H1 (cell line): ENCODE measurements around the gene LAMA3. TPM values are rescaled to one million over a fixed set of nuclear protein-coding genes. Genes with fewer than 3 reads are reported as not detected.

Source experiments
- CBX5 ChIP-seq: fragments of 300-800, 300-1000 bp; sonication (generic); IDR thresholded peaks from 2 replicates; pipeline ENCODE4 v1.7.1; 2016; ENCODE audit warnings: antibody characterized with exemption, low read length, low read depth
- CEBPB ChIP-seq: IDR thresholded peaks from 2 replicates; pipeline ENCODE4 v1.6.1; 2012; ENCODE audit warnings: low read depth, low read length
- EP300 ChIP-seq, 2 experiments: IDR thresholded peaks; 1 replicate in 1 of 2; 2 replicates in 1 of 2; pipeline ENCODE4 v1.6.1; 2011 to 2012; ENCODE audit warnings: low read depth in 2 of 2, low read length in 2 of 2, mild to moderate bottlenecking in 2 of 2, borderline replicate concordance in 1 of 2, inconsistent platforms in 1 of 2, moderate library complexity in 1 of 2
- FOSL1 ChIP-seq: IDR thresholded peaks from 2 replicates; pipeline ENCODE4 v1.6.1; 2011; ENCODE audit warnings: mild to moderate bottlenecking, low read depth, low read length, moderate library complexity; ENCODE audit not compliant: insufficient read depth
- NRF1 ChIP-seq: IDR thresholded peaks from 2 replicates; pipeline ENCODE4 v1.6.1; 2011; ENCODE audit warnings: mild to moderate bottlenecking, low read depth, low read length, improper control_type of control experiment
- RAD21 ChIP-seq, 2 experiments: IDR thresholded peaks in 1 of 2; conservative IDR thresholded peaks in 1 of 2; 2 replicates each; pipeline ENCODE4 v1.6.1; 2011; ENCODE audit warnings: low read depth in 2 of 2, low read length in 2 of 2, improper control_type of control experiment in 1 of 2, inconsistent platforms in 1 of 2, mild to moderate bottlenecking in 1 of 2, moderate library complexity in 1 of 2
- SP1 ChIP-seq: IDR thresholded peaks from 2 replicates; pipeline ENCODE4 v1.6.1; 2011; ENCODE audit warnings: low read depth, low read length
- polyA plus RNA-seq, 7 experiments: library from polyadenylated mRNA; depleted of rRNA in 3 of 7; stranded (reverse) in 5 of 7; unstranded in 2 of 7; fragments of >200 nt in 5 of 7; fragments of 200-250 nt in 2 of 7; gene quantifications; 1 replicate in 5 of 7; 2 replicates in 1 of 7; 4 replicates in 1 of 7; pipeline versions ENCODE4 v1.2.1 to v1.2.3, GENCODE V29; 2011 to 2013; ENCODE audit warnings: missing spikeins in 2 of 7, mixed read lengths in 2 of 7
- total RNA-seq: library from RNA; stranded (reverse); fragmentation: NEBNext Ultra II Directional; extraction: Animal tissue kit (Norgen Biotek cat#: 25700); gene quantifications from 2 replicates; pipeline ENCODE4 v1.2.1, GENCODE V29; 2021
- TF ChIP-seq, protein P1 (sequence below): fragments of 300-600 bp; sonication (generic); IDR thresholded peaks from 2 replicates; pipeline ENCODE4 v1.7.1; 2012; ENCODE audit warnings: low read length, moderate library complexity, mild to moderate bottlenecking, inconsistent platforms; ENCODE audit not compliant: insufficient replicate concordance

LAMA3 gene
- total and polyA plus RNA-seq, 2 of the 8 experiments (the other 6 are each of a cell fraction or from before 2014, with no cell fraction given), result 0.76 to 5.0 TPM

- TF ChIP-seq, protein P1, sequence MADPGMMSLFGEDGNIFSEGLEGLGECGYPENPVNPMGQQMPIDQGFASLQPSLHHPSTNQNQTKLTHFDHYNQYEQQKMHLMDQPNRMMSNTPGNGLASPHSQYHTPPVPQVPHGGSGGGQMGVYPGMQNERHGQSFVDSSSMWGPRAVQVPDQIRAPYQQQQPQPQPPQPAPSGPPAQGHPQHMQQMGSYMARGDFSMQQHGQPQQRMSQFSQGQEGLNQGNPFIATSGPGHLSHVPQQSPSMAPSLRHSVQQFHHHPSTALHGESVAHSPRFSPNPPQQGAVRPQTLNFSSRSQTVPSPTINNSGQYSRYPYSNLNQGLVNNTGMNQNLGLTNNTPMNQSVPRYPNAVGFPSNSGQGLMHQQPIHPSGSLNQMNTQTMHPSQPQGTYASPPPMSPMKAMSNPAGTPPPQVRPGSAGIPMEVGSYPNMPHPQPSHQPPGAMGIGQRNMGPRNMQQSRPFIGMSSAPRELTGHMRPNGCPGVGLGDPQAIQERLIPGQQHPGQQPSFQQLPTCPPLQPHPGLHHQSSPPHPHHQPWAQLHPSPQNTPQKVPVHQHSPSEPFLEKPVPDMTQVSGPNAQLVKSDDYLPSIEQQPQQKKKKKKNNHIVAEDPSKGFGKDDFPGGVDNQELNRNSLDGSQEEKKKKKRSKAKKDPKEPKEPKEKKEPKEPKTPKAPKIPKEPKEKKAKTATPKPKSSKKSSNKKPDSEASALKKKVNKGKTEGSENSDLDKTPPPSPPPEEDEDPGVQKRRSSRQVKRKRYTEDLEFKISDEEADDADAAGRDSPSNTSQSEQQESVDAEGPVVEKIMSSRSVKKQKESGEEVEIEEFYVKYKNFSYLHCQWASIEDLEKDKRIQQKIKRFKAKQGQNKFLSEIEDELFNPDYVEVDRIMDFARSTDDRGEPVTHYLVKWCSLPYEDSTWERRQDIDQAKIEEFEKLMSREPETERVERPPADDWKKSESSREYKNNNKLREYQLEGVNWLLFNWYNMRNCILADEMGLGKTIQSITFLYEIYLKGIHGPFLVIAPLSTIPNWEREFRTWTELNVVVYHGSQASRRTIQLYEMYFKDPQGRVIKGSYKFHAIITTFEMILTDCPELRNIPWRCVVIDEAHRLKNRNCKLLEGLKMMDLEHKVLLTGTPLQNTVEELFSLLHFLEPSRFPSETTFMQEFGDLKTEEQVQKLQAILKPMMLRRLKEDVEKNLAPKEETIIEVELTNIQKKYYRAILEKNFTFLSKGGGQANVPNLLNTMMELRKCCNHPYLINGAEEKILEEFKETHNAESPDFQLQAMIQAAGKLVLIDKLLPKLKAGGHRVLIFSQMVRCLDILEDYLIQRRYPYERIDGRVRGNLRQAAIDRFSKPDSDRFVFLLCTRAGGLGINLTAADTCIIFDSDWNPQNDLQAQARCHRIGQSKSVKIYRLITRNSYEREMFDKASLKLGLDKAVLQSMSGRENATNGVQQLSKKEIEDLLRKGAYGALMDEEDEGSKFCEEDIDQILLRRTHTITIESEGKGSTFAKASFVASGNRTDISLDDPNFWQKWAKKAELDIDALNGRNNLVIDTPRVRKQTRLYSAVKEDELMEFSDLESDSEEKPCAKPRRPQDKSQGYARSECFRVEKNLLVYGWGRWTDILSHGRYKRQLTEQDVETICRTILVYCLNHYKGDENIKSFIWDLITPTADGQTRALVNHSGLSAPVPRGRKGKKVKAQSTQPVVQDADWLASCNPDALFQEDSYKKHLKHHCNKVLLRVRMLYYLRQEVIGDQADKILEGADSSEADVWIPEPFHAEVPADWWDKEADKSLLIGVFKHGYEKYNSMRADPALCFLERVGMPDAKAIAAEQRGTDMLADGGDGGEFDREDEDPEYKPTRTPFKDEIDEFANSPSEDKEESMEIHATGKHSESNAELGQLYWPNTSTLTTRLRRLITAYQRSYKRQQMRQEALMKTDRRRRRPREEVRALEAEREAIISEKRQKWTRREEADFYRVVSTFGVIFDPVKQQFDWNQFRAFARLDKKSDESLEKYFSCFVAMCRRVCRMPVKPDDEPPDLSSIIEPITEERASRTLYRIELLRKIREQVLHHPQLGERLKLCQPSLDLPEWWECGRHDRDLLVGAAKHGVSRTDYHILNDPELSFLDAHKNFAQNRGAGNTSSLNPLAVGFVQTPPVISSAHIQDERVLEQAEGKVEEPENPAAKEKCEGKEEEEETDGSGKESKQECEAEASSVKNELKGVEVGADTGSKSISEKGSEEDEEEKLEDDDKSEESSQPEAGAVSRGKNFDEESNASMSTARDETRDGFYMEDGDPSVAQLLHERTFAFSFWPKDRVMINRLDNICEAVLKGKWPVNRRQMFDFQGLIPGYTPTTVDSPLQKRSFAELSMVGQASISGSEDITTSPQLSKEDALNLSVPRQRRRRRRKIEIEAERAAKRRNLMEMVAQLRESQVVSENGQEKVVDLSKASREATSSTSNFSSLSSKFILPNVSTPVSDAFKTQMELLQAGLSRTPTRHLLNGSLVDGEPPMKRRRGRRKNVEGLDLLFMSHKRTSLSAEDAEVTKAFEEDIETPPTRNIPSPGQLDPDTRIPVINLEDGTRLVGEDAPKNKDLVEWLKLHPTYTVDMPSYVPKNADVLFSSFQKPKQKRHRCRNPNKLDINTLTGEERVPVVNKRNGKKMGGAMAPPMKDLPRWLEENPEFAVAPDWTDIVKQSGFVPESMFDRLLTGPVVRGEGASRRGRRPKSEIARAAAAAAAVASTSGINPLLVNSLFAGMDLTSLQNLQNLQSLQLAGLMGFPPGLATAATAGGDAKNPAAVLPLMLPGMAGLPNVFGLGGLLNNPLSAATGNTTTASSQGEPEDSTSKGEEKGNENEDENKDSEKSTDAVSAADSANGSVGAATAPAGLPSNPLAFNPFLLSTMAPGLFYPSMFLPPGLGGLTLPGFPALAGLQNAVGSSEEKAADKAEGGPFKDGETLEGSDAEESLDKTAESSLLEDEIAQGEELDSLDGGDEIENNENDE, result no peak
- TF ChIP-seq CEBPB (no peak), CBX5 (no peak), SP1 (no peak), EP300 (IDR thresholded peaks at IDR 0.05; ENCODE audit: borderline replicate concordance in 1 of 2, low read depth in 2 of 2, low read length in 2 of 2) (no peak), FOSL1 (no peak), RAD21 (IDR thresholded peaks at IDR 0.05 in 1 of 2, conservative IDR thresholded peaks at IDR 0.05 in 1 of 2; ENCODE audit: low read depth in 2 of 2, low read length in 2 of 2) (no peak), NRF1 (no peak)
Observed at GRCh38 chr18:23712445-23712844, 23.2 kb downstream of the LAMA3 start (continued).
